Ureter (tissue), 1 donor: ENCODE measurements around the gene USH2A. TPM values are rescaled to one million over a fixed set of nuclear protein-coding genes. Genes with fewer than 3 reads are reported as not detected.

Experiments used
- DNase-seq: peaks from one replicate; pipeline ENCODE4 v3.0.0-alpha.2; 2020; ENCODE audit warnings: low spot score
- total RNA-seq: library from RNA; stranded (reverse); gene quantifications from one replicate; pipeline ENCODE4 v1.2.4, GENCODE V29; 2023
- donor health status: DM: yes; HTN: yes; CAD: no.

The USH2A gene
- total RNA-seq, 1 donor from 2014 or later, result 0.23 TPM

DNA sequence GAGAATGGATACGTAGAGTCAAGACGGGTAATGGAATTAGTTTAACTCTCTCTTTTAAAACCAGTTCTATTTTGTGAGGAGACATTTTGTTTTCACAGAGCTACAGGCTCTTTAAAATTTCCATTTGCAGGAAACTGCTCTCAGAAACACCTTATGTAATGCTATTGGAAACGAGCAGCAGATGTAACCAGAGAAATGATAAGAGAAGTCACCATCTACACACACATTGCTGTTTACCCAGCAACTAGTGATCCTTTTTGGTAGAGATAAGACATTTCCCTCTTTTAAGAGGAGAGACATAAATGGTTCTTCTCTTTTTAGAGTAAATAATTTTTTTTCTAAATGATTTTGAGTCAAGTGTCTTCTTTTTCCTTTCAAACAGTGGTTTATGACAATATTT, 775.5 kb downstream of the USH2A start:
- DNase-seq, result no peak

DNA sequence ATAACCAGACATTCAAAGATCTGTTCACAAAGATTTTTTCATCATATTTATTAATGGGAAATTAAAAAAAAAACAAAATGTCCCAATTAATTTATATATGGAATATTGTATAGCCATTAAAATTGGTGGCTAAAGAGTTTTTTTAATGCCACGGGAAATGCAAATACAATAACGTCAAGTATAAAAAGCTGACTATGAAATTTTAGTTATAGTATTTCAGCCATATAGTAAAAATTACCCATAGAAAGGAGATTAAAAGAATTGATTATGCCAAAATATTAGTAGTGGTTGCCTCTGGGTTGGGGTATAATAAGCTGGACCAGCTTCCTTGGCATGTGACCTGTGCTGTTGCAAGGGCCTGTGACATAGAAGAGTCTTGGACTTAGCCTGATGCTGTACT, 777.4 kb downstream of the USH2A start:
- DNase-seq, result no peak

DNA sequence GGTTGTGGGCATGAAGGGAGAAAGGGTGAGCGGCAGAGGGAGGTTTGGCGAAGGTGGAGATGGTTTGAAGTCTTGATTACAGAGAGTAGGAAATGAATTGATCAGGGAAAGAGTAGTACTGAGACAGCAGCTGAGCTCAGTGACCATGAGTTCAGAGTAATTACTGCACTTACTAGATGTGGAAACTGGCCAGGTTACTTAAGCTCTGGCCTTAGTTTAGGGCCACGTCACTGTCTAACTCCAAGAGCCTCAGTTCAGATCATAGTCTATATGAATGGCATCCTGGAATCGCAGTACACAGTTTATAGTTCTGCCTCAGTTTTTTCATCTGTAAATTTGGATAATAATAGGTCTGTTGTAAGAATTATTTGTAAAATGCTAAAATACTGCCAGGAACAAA, 778.1 kb downstream of the USH2A start:
- no peak for DNase-seq

DNA sequence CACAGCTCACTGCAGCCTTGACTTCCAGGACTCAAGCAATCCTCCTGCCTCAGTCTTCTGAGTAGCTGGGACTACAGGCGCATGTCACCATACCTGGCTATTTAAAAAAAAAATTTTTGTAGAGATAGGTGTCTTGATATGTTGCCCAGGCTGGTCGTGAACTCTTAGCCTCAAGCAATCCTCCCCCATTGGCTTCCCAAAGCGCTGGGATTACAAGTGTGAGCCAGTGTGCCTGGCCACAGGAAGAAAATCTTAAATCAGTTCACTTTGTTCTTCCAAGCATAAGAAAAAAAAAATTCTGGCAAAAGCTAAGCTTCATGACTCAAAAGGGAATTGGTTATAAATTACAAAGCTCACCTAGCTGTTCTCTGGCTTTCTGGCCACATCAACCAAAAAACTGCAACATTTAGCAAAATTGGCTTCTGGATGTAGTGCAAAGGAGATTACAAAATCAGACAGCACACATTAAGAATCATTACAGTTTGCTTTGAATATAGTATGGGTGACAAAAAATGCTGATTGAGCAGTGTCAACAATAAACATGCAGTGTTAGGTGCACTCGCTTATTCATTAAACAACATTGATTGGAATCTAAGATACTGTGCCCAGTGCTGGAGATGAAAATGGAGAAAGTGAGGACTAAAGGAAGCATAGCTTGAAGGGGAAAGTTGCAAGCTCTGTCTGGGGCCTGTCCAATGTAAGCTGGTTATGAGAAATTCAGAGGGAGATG, 779.5 kb downstream of the USH2A start:
- DNase-seq, result no peak

DNA sequence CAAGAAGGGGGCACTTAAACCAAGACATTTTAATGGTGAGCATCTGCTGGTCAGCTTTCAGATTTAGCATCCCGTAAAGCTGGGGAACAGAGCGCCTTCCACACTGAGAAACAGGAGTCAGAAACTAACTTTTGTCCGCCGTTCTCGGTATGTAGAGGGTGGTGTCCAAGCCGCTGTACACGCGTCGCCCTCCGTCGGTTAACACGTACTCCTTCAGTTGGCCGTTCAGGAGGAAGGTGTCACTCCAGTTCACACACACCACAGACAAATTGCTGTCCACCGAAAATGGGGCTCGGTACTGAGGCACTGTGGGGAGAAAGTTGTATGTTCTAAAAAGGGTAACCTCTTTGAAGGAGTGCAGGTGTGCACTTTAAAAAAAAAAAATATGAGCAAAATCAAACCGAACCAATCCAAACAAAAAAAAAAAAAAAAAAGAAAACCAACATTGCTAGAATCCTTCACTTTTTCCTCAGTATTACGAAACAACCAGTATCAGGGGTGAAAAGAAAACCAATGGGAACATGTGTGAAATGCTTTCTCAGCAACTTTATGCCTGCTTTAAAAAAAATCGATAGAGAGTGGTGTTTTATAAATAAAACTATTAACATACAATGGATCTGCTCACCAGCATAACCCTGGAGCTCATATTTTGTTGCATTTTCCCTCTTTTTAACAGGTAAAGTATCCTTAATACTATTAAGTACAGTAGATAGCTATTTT, 782.7 kb downstream of the USH2A start:
- no peak for DNase-seq

DNA sequence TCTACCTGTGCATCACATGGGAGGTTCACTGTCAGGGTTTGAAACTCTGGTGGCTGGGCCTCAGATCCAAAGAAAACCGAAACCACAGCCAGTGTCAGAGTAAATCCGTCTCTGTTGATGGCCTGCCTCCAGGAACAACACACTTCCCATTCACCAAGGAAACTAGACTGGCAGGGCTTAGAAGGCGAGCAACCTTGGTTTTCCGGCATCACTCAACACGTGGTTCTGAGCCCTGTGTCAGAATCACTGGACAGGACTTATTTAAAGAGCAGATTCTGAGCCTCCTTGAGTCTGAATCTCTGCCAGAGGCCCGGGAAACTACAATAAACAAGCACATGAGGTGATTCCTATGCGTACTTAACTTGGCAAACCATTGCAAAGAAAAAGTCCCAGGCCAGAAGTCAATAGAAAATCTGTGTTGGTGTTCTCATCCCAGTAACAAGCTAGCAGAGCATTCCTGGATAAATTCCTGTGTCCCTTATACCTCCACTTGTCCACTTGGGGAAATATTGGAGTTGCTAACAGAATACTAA, 786.1 kb downstream of the USH2A start:
- DNase-seq, result no peak

DNA sequence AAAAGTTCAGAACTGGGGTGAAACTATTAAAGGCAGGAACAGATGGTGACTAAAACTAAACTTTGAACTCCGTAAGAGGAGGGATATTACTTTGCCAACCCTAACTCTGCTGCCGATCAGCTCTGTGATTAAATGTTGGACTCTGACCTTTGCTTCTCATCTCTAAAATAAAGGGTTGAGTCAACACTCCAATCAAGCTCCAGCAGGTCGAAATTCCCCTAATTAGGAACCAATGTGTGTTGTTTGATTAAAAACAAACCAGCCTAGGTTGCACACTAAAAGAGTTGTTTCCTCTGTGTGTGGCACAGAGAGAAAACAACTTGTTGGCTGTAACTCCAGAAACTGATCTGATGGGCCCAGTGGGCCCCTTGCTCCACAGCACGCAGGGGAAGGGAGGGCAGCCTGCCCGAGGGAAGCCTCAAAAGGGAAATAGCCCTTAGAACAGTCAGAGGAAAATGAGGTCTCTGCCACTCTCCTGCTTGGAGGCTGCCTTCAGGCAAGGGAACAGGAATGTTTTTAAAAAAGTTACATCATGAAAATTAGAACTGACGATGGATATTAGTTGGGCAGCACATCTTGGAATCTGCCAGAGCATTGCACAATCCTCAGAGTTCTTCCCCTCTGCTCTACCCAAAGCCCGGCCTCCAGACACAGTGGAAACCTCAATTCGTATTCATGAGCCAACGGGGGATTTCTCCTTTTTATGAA, 786.8 kb downstream of the USH2A start:
- no peak for DNase-seq

DNA sequence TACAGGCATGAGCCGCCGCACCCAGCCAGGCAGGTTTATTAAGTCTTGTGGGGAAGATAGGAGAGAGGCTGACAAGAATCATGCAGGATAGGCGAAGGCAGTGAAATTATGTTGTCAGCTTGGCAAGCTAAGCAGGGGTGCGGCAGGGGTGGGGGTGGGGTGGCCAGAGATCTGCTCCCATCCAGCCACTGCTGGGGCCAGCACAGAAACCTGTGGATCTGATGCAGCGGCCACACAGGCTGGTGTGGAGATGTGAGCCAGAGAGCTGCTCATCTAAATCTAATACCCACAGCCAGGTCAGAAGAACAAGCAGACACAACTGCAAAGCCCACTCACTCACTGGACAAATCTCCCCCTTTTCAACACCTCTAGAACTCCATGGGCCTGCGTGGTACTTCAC, 787.4 kb downstream of the USH2A start:
- DNase-seq, result no peak

DNA sequence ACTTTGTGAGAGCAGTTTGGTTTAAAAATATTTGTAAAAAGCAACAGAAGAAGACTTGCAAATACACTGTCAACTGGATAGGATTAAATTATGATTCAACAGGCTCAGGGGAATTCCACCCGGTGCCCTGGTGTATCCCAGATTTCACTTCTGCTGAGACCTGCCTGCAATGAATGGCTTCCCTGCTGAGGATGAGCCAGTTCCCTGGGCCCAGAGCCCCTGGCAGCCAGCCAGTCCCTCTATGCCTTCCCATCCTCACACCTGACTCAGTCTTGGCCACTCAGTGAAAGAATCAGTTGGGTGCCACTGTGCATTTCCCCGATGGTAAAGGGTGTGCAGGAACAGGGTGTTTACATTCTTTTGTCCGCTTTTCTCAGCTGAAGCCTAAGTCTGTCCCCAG, 791.8 kb downstream of the USH2A start:
- DNase-seq, result no peak

DNA sequence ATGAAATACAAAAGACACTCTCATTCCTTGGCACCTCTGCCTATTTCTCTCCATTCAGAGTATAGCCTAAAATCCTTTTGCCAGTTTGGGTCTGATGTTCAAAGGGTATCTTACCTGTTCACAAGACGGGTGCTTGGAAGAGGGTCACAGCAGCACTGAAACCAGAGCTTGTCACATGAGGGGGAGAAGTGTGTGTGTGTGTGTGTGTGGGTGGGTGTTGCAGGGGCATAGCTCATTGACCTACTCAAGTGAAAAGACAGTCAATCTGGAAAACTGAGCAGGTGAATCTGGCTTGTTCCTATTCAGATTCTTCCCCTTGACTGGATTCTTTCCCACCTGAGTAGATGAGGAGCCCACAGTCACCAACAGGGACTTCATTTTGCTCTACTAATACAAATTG, 792.2 kb downstream of the USH2A start:
- no peak for DNase-seq

DNA sequence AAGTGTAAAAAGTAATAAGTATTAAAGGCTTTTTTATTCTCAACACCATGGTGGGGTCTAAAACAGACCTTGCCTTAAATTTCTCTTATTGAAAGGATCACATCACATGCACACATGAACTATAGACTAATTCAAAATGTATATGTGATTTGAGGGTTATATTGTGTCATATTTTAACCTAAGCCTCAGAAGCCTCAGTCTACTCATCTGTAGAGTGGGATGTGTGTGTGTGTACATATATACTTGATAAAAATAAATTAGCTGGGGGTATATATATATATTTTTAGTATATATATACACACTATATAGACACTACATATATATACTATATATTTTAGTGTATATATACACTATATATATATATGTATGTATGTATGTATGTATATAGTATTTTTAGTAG, 797.3 kb downstream of the USH2A start:
- no peak for DNase-seq

DNA sequence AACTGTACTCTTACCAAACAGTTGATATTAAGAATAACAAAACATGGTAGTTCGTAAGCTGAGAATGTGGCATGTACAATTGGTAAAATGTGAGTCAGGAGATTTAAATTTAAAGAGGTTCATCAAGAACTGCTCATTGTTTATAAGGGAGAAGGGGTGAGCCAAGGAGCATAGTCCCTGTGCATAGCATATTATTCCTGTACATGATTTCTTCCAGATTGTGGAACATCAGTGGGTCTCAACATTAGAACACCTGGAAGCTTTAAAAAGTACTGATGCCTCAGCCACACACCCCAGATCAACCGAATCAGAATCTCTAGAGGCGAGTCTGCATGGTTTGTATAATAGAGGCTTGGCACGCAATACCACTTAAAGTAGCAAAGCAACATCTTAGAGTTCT, 800.1 kb downstream of the USH2A start:
- DNase-seq, result no peak

DNA sequence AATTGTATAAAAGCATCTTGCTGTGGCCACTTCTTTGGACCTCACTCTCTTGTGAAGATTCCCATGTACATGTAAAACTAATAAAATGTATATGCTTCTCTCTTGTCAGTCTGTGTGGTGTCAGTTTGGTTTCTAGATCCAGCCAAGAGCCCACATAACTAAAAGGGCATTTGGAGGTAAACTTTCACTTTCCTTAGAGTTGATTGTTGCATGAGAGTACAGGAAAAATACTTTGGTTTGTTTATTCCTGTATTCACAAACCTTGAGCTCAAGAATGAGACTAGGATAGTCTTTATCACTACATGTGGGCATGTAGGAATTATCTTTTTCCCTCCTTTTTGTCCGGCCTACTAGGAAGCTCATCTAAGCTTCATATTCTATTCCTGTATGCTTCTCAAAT, 805.3 kb downstream of the USH2A start:
- DNase-seq, result no peak

DNA sequence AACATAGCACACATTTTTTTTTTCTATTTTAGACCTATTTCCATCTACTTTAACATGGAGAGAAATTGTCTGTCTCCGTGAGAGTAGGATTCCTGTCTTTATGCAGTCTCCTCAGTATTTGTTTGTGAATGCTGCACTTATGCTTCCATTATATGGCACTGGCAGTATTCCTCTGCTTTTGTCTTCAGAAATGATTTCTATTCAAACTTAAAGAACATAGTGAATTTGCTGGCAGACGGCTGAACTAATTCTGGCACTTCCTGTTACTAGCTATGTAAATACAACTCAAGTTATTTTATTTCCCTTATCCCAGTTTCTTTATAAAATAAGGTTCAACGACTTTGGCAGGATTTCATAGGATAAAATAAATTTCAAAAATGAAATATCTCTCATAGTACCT, 810.9 kb downstream of the USH2A start:
- no peak for DNase-seq

DNA sequence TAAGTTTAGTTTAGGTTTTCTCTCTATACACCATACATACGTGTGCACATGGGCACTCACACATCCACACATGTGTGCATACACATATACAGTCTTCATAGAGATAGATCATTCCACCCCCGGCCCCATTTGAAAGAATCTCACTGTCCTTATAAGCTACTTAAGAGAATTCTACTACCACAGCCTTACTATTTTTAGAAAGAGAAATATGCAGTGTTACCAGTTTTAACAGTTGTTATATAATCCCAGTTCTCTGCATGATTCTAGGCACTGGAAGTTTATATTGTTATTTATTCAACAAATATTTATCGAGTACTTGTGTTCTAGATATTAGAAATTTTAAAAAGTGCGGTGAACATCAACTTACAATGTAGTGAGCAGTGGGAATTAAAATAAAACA, 814.6 kb downstream of the USH2A start:
- DNase-seq, result no peak

DNA sequence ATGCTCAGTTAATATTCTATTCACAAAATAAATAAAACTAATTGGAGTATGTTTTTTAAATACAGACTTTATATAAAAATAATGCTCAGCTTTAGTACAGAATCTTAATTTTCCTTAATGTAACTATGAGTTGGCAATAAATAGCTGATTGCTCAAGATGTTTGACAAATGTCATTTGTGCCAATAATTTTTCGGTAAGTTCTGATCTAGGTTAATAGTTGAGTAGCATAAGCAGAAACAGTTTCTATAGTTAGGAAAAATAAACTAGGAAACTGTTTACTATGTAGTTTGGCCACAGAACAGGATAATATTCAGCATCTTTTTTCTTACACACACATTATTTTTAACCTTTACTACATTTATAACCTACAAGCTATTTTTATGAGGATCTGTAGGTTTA, 815.8 kb downstream of the USH2A start:
- DNase-seq, result no peak

DNA sequence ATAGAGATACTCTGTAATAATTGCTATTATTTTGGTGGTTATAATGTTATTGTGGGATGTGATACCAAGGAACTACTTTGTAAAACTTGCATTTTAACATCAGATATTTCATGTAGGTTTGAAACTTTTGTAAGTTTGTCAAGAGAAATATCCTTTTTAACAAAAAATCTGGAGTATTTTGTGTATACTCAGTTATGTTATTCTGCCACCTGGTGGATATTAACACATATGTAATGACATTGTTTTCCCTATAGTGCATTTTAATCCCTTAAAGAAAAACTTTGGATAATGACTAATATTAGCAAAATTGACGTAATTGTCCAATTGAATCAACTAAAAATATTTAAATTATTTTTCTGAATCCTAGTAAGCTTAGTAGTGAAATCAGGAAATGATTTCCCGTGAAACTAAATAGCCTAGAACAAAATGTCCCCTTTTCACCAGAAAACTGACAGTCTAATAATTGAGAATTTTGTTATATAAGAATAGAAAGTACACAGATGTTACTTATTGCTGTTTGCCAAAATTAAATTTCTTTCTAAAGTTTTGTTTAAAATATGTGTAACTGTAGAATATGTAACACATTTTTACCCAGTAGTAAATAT, 816.6 kb downstream of the USH2A start:
- DNase-seq, result no peak

DNA sequence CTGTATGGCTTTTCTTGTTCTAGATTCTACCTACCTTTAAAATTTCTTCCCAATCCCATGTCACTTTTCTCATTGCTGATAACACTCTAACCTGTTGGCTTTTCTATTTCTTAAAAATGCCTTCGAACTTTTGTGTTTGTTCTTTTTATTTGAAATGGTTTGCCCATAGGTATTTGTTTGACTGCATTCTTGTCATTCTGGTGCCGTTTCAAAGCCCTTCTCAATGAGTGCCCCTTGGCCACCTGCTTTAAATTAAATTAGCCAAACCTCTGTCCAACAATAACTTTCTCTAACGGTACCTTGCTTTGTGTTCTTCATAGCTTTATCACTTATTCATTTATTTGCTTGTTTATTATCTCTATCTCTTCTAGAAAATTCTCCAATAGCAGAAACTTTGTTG, 817.2 kb downstream of the USH2A start:
- DNase-seq, result no peak

DNA sequence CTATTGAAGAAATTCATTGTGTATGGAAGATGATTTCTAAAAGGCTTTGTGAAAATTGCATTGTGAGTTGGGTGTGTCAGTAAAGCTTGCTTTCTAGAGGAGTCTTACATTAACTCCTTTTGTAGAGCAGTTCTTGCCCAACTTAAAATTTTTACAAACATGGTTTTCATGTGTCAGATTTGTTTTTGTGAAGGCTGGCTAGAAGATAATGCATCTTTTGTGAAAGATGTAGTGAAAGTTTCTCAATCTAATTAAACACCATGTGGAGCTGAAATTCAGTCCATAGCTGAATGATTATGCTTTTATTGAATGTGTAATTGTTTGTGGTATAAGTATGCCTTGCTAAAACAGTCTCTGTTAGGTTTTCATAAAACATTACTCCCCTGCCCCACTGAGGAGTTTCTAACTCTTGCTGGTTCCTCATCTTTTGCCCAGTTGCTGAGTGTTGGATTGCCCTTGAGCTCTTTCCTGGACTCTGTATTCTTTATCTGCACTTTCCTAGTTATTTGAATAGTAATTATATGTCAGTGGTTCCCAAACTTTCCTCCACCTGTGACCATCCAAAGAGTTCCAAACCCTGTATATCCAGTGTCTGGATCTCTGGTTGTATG, 818.1 kb downstream of the USH2A start:
- no peak for DNase-seq

DNA sequence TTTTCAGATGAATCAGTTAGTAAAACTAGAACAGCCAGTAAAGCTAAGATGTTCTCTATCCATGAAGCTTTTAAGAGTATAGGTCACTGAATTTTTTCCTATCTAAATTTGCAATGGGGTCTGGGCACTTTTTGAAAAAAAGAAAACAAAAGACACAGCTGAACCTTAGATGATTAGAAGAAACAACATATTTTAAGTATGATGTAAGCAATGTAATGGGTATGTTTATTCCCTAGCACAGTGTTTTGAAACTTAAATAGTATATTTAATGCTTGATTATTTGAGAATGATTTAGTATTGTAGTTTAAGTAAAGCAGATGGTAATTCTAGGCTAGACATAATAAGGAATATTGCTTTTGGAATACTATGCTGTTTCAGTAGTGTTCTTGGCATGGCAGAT, 819.9 kb downstream of the USH2A start:
- DNase-seq, result no peak

DNA sequence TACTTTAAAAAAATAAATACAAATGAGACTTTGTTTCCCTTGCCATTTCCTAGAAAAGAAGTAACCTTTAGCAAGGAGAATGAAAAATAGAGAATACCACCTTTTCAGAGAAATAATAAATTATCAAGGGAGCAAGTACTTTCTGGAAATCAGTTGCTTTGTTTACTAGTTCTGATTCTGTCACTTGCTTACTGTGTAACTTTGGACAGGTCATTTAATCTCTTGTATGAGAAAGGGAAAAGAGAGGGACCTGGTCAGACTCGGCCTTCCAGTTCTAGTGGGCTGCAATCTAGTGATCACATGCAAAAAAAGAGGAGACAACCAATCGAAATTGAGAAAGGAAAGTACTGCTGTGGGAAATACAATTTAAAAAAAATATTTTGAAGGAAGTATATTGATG, 822.0 kb downstream of the USH2A start:
- no peak for DNase-seq

DNA sequence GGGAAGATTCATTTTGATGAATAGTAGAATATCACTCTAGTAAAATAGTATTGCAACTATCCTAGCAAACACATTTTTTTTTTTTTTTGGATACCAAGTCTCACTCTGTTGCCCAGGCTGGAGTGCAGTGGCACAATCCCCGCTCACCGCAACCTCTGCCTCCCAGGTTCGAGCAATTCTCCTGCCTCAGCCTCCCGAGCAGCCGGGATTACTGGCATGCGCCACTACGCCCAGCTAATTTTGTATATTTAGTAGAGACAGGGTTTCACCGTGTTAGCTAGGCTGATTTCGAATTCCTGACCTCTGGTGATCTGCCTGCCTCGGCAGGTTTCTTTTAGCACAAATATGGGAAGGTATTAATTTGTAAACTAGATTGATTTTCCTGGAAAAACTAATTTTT, 822.4 kb downstream of the USH2A start:
- DNase-seq, result no peak
